ENCODE results near the gene SRSF3. TPM values are rescaled to one million over a fixed set of nuclear protein-coding genes. Genes with fewer than 3 reads are reported as not detected.
"Not testable (repeated sequence)": the region's sequence is repeated elsewhere in the genome, so short reads cannot be mapped to it uniquely, and the experiment has no call there.

SRSF3 gene
- polyA plus RNA-seq, 3 donors = 584 to 609 (median 606) TPM

DNA sequence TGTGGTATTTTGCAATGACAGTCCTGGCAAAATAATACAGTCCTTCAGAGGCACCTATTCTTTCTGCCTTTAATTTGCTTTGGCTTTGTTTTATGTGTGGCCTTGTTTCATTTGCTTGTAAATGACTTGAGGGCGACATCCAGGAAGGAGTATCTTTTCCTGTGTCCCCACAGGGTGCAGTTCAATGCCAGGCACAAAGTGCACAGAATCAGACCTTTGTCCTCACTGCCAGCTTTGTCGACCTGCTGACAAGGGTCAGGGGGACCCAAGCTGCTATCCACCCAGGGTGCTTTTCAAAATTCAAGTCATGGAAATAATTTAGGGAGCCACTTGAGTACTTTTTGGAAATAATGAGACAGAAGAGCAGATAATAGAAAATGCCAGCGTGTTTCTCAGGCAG, 47.4 kb downstream of the SRSF3 start:
- DNase-seq = no peak

DNA sequence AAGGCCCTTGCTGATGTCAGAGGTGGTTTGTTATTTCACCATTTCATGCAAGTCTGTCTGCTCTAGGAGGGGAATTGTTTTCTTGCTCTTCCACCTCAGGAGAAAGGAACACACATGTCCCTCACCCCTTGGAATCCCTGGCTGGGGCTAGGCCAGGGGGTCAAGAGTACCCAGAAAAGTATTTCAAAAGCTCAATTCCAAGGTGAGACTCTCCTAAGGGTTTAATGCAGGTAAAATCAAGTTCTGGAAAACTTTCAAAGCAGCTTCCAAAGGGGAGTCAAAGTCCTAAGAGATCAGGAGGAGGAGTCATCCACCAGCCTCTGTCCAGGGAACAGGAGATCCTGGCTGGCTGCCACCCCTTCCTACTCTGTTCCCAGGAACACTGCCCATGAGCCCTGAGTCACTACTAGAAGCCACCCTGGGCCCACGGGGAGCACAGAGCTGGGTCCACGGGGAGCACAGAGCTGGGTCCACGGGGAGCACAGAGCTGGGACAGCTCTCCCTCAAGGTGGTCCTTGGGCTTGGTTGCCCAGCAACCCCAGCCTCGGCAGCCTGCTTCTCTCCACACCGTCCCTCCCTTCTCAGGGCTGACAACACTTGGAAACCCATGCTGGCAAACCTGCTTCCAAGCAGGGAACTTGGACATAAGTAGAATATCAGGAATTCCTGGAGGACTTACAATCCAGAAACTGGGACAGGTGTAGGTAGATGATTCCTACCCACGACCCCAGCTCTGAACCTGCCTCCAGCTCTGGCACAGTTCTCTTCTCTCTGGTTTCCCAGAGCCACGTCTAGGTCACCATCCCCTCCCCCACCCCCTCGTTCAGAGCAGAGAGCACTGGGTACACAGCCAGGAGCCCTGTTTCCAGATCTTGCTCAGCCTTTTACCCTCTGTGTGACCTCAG, 49.0 kb downstream of the SRSF3 start:
- DNase-seq = no peak

DNA sequence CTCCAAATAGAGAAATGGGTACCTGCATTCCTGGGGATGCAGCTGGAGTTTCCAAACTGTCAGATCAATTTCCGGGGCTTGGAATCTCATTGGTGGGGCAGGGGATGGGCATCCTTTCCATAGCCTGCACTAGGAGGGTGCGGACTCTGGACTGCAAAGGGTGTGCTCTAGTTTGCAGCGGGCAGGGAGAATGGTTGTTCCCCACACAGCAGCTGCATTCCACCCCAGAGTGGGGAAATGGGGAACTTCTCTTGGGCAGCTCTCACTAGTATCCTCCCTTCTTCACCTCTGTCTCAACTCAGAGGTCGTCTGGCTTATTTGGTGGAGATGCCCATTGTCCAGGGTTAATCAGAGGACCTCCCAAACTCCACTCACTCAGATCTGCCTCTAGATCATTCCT, 49.8 kb downstream of the SRSF3 start:
- DNase-seq = no peak

DNA sequence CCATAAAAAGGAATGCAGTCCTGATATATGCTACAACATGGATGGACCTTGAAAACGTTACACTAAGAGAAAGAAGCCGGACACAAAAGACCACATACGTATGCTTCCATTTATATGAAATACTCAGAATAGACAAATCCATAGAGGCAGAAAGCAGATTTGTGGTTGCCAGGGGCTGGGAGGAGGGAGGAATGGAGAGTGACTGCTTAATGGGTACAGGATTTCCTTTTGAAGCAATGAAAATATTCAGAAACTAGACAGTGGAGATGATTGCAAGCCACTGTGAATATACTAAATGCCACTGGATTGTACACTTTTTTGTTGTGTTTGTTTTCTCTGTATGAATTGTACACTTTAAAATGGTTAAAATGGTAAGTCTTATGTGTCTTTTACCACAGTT, 54.9 kb downstream of the SRSF3 start:
- no peak for DNase-seq

DNA sequence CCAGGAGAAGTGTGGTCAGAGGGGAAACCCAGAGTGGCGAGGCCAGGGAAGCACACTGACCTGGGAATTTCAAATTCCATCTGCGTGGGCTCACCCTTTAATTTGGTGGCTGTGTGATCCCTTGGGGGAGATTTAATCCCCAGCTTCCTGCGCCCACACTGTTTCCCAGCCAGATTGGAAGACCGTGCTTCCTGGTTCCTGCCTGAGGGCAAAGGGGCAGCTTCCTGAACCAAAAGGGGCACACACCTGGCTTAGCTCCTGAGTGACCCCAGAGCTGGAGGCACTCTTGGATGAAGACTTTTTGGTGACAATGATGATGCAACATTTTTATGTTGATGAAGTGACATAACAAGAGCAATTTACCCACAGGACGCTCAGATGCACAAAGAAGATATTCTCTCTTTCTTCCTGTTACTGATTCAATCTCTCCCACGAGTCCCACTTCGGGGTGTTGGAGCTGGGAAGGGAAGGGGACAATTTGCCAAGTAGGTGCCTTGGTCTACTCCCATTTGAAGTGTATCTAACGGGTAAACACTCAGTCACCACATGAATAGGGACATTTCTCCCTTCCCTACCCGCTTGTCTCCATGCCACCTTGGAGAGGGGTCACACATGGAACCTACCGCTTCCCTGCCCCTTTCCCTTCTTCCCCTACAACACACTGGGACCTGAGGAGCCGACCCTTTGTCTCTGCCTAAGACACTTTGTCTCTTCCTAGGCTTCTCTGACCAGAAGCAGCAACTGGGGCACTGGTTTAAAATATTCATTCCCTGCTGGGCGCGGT, 55.7 kb downstream of the SRSF3 start:
- DNase-seq = no peak

DNA sequence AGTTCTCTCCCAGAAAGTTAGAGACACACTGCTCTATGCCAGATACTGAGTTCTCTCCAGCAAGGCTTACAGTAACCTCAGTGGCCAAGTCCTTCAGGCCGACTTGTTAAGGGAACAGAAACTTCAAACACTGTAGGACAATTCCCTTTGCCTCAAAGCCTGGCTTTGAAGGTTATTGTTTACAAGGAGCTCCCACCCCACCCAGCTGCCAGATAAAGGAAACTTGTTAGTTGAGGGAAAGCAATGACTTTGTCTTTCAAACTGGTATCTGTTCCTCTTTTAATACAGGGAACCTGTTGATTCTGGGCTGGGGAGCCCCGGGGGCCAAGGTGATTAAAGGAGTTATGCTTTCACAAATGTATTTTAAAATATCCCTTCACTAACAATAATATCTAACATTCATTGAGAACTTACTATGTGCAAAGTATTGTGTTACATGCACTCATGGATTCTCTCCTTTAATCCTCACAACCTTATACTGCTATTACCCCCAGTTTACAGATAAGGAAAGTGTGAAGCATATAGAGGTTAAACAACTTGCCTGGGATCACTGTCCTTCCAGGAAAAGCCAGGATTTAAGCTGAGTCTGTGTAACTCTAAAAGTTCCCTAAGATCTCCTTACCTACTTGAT, 56.8 kb downstream of the SRSF3 start:
- DNase-seq = no peak

DNA sequence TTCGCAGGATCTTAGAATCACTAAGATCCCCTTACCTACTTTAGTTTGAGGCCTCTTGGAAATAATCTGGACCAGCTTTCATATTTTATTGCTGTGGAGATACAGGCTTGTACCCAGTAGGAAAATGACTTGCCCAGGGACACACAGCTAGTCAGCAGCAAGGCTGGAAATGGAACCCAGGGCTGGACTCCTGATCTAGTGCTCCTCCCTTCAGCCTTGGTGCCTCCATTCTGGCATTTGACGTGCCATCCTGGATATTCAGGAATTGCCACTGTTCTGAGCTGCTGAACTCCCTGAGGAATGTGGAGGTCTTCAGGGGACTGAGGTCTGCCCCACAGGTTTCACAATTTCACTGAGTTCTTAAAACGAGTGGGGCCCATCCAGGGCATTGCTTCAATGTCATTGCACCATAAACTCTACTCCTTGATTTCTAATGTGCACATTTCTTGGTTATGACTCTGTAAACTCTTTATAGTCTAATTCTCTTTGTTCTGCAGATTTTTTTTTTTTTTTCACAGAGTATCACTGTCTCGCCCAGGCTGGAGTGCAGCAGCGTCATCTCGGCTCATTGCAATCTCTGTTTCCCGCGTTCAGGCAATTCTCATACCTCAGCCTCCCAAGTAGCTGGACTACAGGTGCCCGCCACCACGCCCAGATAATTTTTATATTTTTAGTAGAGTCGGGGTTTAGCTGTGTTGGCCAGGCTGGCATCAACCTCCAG, 57.7 kb downstream of the SRSF3 start:
- no peak for DNase-seq

DNA sequence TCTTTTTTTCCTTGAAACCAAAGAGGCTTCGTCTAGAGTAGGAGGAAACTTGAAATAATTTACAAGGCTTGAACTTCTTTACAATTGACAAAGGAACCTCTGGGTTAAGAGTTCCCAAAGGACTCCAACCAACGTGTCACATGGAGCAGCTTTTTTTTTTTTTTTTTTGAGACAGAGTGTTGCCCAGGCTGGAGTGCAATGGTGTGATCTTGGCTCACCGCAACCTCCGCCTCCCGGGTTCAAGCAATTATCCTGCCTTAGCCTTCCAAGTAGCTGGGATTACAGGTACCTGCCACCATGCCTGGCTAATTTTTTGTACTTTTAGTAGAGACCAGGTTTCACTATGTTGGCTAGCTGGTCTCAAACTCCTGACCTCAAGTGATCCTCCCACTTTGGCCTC, 60.3 kb downstream of the SRSF3 start:
- DNase-seq = not testable (repeated sequence)

Other genes with a start within 250 kb of the SRSF3 start
- gene ETV7, start 206.7 kb upstream of the SRSF3 start, polyA plus RNA-seq (ENCODE audit: insufficient read length in 3 of 3) = under 1 TPM in 2 of 3 donors, not detected in 1; 0.11 to 0.13 TPM
- under 1 TPM in 1 of 3 donors, not detected in 2; 0.06 TPM for gene PXT1, start 151.5 kb upstream of the SRSF3 start, polyA plus RNA-seq (ENCODE audit: insufficient read length in 3 of 3)
- gene KCTD20, start 151.4 kb upstream of the SRSF3 start, polyA plus RNA-seq (ENCODE audit: insufficient read length in 3 of 3) = 10 to 100 TPM; 42.0 to 49.5 (median 48.6) TPM
- gene STK38, start 46.9 kb upstream of the SRSF3 start, polyA plus RNA-seq (ENCODE audit: insufficient read length in 3 of 3) = 10 to 100 TPM; 48.5 to 61.7 (median 52.8) TPM
- gene CDKN1A, start 84.4 kb downstream of the SRSF3 start, polyA plus RNA-seq (ENCODE audit: insufficient read length in 3 of 3) = 10 to 100 TPM; 11.1 to 12.2 (median 11.7) TPM
- under 1 TPM; 0.04 to 0.10 (median 0.06) TPM for gene RAB44, start 103.5 kb downstream of the SRSF3 start, polyA plus RNA-seq (ENCODE audit: insufficient read length in 3 of 3)
- gene CPNE5, start 245.1 kb downstream of the SRSF3 start, polyA plus RNA-seq (ENCODE audit: insufficient read length in 3 of 3) = 10 to 100 TPM; 12.3 to 14.1 (median 12.6) TPM

All from renal pelvis (tissue), 4 donors.